Breast epithelium (tissue), 3 donors: Measurements from ENCODE around the gene MYO3B.

Source experiments
- CTCF ChIP-seq, 3 donors: fragments of 450-650 bp; IDR thresholded peaks; one replicate each; pipeline ENCODE4 v1.5.1; 2016 to 2017; ENCODE audit warnings: antibody characterized with exemption in 3 of 3, mild to moderate bottlenecking in 3 of 3, moderate library complexity in 3 of 3
- POLR2A ChIP-seq: fragments of 450-650 bp; IDR thresholded peaks from one replicate; pipeline ENCODE4 v1.6.1; 2016; ENCODE audit warnings: antibody characterized with exemption, mild to moderate bottlenecking, moderate library complexity

GRCh38 chr2:170544817-170545216, 366.9 kb downstream of the MYO3B start:
- TF ChIP-seq CTCF (IDR thresholded peaks at IDR 0.05) (no peak), POLR2A (no peak)
